ENCODE results near the gene NUMBL. TPM values are rescaled to one million over a fixed set of nuclear protein-coding genes. Genes with fewer than 3 reads are reported as not detected.

The NUMBL gene
- 42.3 to 77.6 TPM (median 74.4 TPM) in 5 replicates for total RNA-seq (2022; extraction: Qiagen RNA extraction; ENCODE audit: low read depth)

GRCh38 chr19:40690050-40690692 is at the start of gene NUMBL:
TSS of gene NUMBL (minus strand) at chr19:40690651. CDS start at chr19:40690483, 168 bp downstream.

DNA sequence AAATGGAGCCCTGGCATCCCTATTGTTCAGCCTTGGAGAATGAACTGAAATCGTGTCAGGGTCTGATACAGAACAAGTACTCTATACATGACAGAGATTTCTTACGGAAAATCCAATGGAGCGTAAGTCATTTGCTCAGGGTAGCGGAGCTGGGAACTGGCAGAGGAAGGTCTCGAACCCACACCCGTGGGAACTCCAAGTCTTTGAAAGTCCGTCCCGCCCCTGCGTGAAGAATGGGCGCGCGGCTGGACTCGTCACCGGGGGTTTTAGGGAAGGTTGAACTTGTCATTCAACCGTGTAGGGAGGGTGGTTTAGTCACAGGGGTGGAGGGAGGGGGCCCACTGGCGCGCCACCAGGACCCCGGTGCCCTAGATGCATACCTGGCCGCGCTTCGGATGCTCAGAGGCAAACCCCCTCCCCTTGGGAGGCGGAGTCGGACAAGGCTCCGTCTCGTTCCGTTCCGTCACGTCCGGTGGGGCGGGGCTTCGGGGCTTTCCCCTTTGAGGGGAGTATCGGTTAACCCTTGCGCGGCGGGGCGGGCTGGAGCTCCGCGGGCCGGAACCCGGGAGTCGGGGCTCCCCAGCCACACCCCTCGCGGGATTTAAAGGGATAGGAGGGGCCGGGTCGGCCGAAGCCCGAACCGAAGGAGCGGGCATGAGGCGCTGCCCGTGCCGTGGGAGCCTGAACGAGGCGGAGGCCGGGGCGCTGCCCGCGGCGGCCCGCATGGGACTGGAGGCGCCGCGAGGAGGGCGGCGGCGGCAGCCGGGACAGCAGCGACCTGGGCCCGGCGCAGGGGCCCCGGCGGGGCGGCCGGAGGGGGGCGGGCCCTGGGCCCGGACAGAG is 26.3 kb upstream of the NUMBL start, which contains the start of the genes COQ8B and ITPKC:
Gene COQ8B, minus strand, starts transcription at position 405 of the 843 bp plus-strand sequence. CDS start 2,254 bp downstream, outside the sequence.
Gene ITPKC, plus strand, starts transcription at position 631 of the 843 bp plus-strand sequence. Its CDS starts 24 bp downstream, at position 655.

Other genes starting within 250 kb of the NUMBL start
- gene SERTAD3, start 246.3 kb downstream of the NUMBL start, total RNA-seq (2022; extraction: Qiagen RNA extraction; ENCODE audit: low read depth) = 33.6 to 51.6 TPM (median 44.8 TPM) in 5 replicates
- 196 to 343 TPM (median 318 TPM) in 5 replicates for gene BLVRB, start 224.9 kb downstream of the NUMBL start, total RNA-seq (2022; extraction: Qiagen RNA extraction; ENCODE audit: low read depth)
- gene SPTBN4, start 223.7 kb downstream of the NUMBL start, total RNA-seq (2022; extraction: Qiagen RNA extraction; ENCODE audit: low read depth) = 0.55 to 1.2 TPM (median 0.71 TPM) in 5 replicates
- gene SHKBP1, start 113.8 kb downstream of the NUMBL start, total RNA-seq (2022; extraction: Qiagen RNA extraction; ENCODE audit: low read depth) = 81.7 to 154 TPM (median 141 TPM) in 5 replicates
- 31.7 to 70.4 TPM (median 60.7 TPM) in 5 replicates for gene LTBP4, start 89.3 kb downstream of the NUMBL start, total RNA-seq (2022; extraction: Qiagen RNA extraction; ENCODE audit: low read depth)
- gene COQ8B, start 26.2 kb upstream of the NUMBL start, total RNA-seq (2022; extraction: Qiagen RNA extraction; ENCODE audit: low read depth) = 53.2 to 88.6 TPM (median 87.2 TPM) in 5 replicates
- 18.3 to 29.6 TPM (median 27.3 TPM) in 5 replicates for gene ITPKC, start 26.5 kb upstream of the NUMBL start, total RNA-seq (2022; extraction: Qiagen RNA extraction; ENCODE audit: low read depth)
- gene ACTMAP, start 59.8 kb upstream of the NUMBL start, total RNA-seq (2022; extraction: Qiagen RNA extraction; ENCODE audit: low read depth) = 13.2 to 20.0 TPM (median 18.7 TPM) in 5 replicates
- 153 to 193 TPM (median 158 TPM) in 5 replicates for gene SNRPA, start 60.6 kb upstream of the NUMBL start, total RNA-seq (2022; extraction: Qiagen RNA extraction; ENCODE audit: low read depth)
- not detected in 5 replicates for gene MIA, start 84.9 kb upstream of the NUMBL start, total RNA-seq (2022; extraction: Qiagen RNA extraction; ENCODE audit: low read depth)
- 11.4 to 20.7 TPM (median 18.1 TPM) in 5 replicates for gene RAB4B, start 87.6 kb upstream of the NUMBL start, total RNA-seq (2022; extraction: Qiagen RNA extraction; ENCODE audit: low read depth)
- gene EGLN2, start 108.5 kb upstream of the NUMBL start, total RNA-seq (2022; extraction: Qiagen RNA extraction; ENCODE audit: low read depth) = 59.6 to 101 TPM (median 96.2 TPM) in 5 replicates
- gene CYP2A6, start 159.8 kb upstream of the NUMBL start, total RNA-seq (2022; extraction: Qiagen RNA extraction; ENCODE audit: low read depth) = not detected in 5 replicates
- gene CYP2A7, start 191.6 kb upstream of the NUMBL start, total RNA-seq (2022; extraction: Qiagen RNA extraction; ENCODE audit: low read depth) = not detected in 5 replicates